ENCODE results near the gene FANCI.

DNA sequence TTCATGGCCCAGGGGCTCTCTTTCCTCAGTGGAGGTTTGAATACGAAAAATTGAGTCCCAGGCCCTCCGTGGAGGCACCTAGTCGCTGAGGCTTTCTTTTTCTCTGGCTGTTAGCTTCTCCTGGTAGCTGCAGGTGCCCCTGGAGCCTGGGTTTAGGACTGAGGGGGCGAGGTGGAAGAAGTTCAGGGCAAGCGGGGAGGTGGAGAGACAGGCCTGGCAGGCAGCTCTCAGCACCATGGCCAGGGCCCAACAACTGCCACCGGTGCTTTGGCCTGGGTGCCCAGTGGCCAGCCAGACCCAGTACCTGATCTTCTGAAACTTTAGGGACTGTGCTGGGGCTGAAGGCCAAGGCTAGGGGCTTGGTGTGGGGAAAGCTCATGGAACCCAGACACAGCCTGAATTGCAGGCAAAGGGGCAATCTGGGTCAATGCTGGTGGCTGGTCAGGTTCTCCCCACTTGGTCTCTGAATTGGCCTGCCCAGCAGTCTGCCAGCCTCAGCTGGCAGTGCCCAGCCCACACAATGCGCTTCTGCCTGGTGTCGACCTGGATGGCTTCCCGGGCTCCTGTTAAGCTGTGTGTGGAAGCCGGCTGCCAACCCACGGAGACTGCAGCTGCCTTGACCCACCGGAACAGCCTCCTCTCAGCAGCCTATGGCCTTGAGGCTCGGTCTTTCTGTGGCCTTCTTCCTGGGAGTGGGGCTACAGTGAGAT lies 121.1 kb downstream of the FANCI start:
- TF ChIP-seq, protein P1, sequence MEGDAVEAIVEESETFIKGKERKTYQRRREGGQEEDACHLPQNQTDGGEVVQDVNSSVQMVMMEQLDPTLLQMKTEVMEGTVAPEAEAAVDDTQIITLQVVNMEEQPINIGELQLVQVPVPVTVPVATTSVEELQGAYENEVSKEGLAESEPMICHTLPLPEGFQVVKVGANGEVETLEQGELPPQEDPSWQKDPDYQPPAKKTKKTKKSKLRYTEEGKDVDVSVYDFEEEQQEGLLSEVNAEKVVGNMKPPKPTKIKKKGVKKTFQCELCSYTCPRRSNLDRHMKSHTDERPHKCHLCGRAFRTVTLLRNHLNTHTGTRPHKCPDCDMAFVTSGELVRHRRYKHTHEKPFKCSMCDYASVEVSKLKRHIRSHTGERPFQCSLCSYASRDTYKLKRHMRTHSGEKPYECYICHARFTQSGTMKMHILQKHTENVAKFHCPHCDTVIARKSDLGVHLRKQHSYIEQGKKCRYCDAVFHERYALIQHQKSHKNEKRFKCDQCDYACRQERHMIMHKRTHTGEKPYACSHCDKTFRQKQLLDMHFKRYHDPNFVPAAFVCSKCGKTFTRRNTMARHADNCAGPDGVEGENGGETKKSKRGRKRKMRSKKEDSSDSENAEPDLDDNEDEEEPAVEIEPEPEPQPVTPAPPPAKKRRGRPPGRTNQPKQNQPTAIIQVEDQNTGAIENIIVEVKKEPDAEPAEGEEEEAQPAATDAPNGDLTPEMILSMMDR (IDR thresholded peaks at IDR 0.05; ENCODE audit: borderline replicate concordance, extremely low read depth, low read length, poor library complexity, severe bottlenecking), result no peak
- no peak for TF ChIP-seq EZH2 (IDR thresholded peaks at IDR 0.05; ENCODE audit: borderline replicate concordance, low read depth, low read length, severe bottlenecking)

All from DND-41 (cell line).